Measurements from ENCODE around the gene DGKI. TPM values are rescaled to one million over a fixed set of nuclear protein-coding genes. Genes with fewer than 3 reads are reported as not detected.

The DGKI gene
- polyA plus RNA-seq, 2 of the 4 experiments (the other 2 are of a cell fraction) = 0.05 to 0.08 TPM

DNA sequence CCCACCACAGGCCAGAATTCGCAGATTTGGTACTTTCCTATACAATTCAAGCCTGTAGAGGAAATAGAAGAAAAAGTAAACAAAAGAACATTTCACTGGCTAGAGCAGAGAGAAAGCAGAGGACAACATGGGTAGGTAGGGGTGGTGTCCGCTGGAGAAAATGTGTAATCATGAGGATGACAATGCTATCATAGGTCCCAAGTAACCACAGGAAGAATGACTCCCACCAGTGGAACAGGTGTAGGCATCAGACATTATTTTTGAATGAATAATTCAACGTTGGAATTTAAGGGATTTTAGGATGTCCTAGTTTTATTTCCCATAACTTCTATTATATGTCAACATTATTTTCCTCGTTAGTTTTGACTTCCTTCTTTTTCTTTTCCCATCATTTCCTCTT lies 248.9 kb downstream of the DGKI start (continued):
- no peak for TF ChIP-seq ZC3H11A (IDR thresholded peaks at IDR 0.05)
- TF ChIP-seq RAD21 (conservative IDR thresholded peaks at IDR 0.05 in 1 of 2, IDR thresholded peaks at IDR 0.05 in 1 of 2) = no peak
- TF ChIP-seq FOXS1 (CRISPR knock-in tag; IDR thresholded peaks at IDR 0.05) = no peak
- TF ChIP-seq, protein P1, sequence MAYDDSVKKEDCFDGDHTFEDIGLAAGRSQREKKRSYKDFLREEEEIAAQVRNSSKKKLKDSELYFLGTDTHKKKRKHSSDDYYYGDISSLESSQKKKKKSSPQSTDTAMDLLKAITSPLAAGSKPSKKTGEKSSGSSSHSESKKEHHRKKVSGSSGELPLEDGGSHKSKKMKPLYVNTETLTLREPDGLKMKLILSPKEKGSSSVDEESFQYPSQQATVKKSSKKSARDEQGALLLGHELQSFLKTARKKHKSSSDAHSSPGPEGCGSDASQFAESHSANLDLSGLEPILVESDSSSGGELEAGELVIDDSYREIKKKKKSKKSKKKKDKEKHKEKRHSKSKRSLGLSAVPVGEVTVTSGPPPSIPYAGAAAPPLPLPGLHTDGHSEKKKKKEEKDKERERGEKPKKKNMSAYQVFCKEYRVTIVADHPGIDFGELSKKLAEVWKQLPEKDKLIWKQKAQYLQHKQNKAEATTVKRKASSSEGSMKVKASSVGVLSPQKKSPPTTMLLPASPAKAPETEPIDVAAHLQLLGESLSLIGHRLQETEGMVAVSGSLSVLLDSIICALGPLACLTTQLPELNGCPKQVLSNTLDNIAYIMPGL (CRISPR knock-in tag; IDR thresholded peaks at IDR 0.05; ENCODE audit: borderline replicate concordance) = no peak
- no peak for TF ChIP-seq EHF (CRISPR knock-in tag; IDR thresholded peaks at IDR 0.05)
- no peak for TF ChIP-seq FOSB (CRISPR knock-in tag; IDR thresholded peaks at IDR 0.05)
- TF ChIP-seq HOXB13 (CRISPR knock-in tag; IDR thresholded peaks at IDR 0.05; ENCODE audit: low read depth) = no peak

DNA sequence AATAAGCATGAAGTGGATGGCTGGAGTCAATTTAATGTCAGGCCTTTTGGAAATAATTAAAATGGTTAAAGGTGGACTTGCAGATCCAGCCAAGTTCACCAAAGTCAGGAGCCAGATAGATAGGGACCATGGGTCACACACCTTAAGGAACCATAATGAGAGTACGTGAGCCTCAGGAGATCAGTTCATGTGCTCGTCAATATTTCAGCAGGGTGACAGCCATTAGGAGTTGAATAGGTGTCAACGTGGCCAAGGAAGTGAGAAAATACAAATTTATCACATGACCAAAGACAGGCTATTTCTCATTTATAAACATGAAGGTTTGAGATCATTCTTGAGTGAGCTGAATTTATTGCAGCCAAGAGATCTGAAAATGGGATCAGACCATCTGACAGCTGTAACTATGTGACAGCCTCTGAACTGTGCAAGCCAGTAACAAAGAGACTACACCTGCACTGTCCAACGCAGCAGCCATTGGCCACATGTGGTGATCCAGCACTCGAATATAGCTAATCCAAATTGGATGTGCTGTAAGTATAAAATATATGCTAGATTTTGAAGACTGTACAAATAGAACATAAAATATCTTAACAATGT lies 253.6 kb downstream of the DGKI start:
- ChIA-PET CTCF (interaction anchor here (0.8 to 3.2 kb wide), 8 partner anchors 10 to 1187 kb away, joined by 3 to 17 read pairs (median 5); no protein-coding TSS in a partner anchor), POLR2A (no interaction called here)
- no peaks in the 10 kb centered on the region for H3K9me3 ChIP-seq
- no peak overlapping the region for H3K4me3 ChIP-seq
- ATAC-seq (no peak), DNase-seq (ENCODE audit: low read depth in 1 of 2, low spot score in 1 of 2) (no peak), FAIRE-seq (no peak)
- 27% methylated on average over 5 of the region's 5 CpGs for WGBS (ENCODE audit: missing lambda C conversion rate)
- no peak overlapping the region for H3K27ac ChIP-seq
- TF ChIP-seq NFE2L2 (conservative IDR thresholded peaks at IDR 0.05; ENCODE audit: low read length) (no peak), FOXS1 (CRISPR knock-in tag; IDR thresholded peaks at IDR 0.05) (no peak)
- peaks cover 7% of the 10 kb centered on the region; the same call in 1 of the 3 replicates for H3K4me1 ChIP-seq
- no peak overlapping the region for H3K4me2 ChIP-seq

DNA sequence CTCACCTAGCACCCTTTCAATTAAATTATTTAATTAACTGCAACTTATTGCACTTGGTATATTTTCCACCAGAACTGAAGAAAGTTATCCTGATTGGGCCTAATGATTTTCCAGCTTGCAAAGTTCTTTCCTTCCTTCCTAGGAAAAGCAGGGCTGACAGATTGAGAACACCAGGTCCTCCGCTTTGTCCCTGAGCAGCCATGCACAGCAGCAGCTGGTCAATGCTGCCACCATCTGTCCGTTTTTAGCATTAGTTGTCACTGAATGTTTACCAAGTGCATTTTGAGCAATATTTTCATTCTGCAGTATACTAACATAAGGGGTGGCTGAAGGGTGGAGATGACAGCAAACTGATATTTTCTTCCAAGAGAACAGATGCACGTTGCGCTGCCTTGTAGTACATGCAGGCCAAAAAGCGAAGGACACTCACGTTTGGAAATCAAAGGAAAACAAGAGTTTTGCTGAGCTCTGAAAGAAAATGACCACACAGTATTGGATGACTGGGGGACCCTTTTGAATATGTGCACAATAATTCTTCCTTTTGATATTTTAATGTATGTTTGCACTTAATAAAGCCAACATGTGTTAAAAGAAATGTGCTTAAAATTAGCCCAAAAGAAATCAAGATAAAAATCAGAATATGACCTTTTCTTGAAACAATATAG lies 254.4 kb downstream of the DGKI start:
- ATAC-seq = peak; percentile 90 to 96
- ChIA-PET POLR2A (no interaction called here), CTCF (interaction anchor here (0.6 to 3.2 kb wide), 16 partner anchors 8 to 1926 kb away, joined by 3 to 17 read pairs (median 3); no protein-coding TSS in a partner anchor)
- H3K4me3 ChIP-seq = no peak overlapping the region
- FAIRE-seq = peak; percentile 13
- WGBS (ENCODE audit: missing lambda C conversion rate) = 15% methylated on average over 6 of the region's 6 CpGs
- DNase-seq (ENCODE audit: low read depth in 1 of 2, low spot score in 1 of 2) = peak; percentile 44 to 54
- TF ChIP-seq ZFP36 (IDR thresholded peaks at IDR 0.05; ENCODE audit: borderline replicate concordance, partially characterized antibody) = no peak
- peak; percentile 80 to 91 for TF ChIP-seq RAD21 (conservative IDR thresholded peaks at IDR 0.05 in 1 of 2, IDR thresholded peaks at IDR 0.05 in 1 of 2)
- TF ChIP-seq FOSL2 (IDR thresholded peaks at IDR 0.05) = no peak
- no peak for TF ChIP-seq FOSL2 (CRISPR knock-in tag; IDR thresholded peaks at IDR 0.05)
- TF ChIP-seq CBX8 (IDR thresholded peaks at IDR 0.05) = no peak
- no peak for TF ChIP-seq PHF8 (IDR thresholded peaks at IDR 0.05; ENCODE audit: borderline replicate concordance, low read depth)
- TF ChIP-seq HOXB13 (CRISPR knock-in tag; IDR thresholded peaks at IDR 0.05; ENCODE audit: low read depth) = no peak
- TF ChIP-seq CHD4 (IDR thresholded peaks at IDR 0.05; ENCODE audit: borderline replicate concordance) = no peak
- TF ChIP-seq, protein P2, sequence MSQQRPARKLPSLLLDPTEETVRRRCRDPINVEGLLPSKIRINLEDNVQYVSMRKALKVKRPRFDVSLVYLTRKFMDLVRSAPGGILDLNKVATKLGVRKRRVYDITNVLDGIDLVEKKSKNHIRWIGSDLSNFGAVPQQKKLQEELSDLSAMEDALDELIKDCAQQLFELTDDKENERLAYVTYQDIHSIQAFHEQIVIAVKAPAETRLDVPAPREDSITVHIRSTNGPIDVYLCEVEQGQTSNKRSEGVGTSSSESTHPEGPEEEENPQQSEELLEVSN (IDR thresholded peaks at IDR 0.05; ENCODE audit: borderline replicate concordance, low read depth) = no peak
- no peak for TF ChIP-seq NPAS2 (CRISPR knock-in tag; IDR thresholded peaks at IDR 0.05; ENCODE audit: borderline replicate concordance)
- no peak for TF ChIP-seq FOSB (CRISPR knock-in tag; IDR thresholded peaks at IDR 0.05)
- TF ChIP-seq SMC3 (IDR thresholded peaks at IDR 0.05) = peak; percentile 48
- TF ChIP-seq, protein P3, sequence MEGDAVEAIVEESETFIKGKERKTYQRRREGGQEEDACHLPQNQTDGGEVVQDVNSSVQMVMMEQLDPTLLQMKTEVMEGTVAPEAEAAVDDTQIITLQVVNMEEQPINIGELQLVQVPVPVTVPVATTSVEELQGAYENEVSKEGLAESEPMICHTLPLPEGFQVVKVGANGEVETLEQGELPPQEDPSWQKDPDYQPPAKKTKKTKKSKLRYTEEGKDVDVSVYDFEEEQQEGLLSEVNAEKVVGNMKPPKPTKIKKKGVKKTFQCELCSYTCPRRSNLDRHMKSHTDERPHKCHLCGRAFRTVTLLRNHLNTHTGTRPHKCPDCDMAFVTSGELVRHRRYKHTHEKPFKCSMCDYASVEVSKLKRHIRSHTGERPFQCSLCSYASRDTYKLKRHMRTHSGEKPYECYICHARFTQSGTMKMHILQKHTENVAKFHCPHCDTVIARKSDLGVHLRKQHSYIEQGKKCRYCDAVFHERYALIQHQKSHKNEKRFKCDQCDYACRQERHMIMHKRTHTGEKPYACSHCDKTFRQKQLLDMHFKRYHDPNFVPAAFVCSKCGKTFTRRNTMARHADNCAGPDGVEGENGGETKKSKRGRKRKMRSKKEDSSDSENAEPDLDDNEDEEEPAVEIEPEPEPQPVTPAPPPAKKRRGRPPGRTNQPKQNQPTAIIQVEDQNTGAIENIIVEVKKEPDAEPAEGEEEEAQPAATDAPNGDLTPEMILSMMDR (IDR thresholded peaks at IDR 0.05) = peak; percentile 66
- H3K4me1 ChIP-seq = peaks cover 7% of the 10 kb centered on the region; the same call in 1 of the 3 replicates
- no peak overlapping the region for H3K27ac ChIP-seq
- H3K9me3 ChIP-seq = no peaks in the 10 kb centered on the region
- H3K4me2 ChIP-seq = no peak overlapping the region
